ENCODE results near the gene HRH2.

Gene HRH2

DNA sequence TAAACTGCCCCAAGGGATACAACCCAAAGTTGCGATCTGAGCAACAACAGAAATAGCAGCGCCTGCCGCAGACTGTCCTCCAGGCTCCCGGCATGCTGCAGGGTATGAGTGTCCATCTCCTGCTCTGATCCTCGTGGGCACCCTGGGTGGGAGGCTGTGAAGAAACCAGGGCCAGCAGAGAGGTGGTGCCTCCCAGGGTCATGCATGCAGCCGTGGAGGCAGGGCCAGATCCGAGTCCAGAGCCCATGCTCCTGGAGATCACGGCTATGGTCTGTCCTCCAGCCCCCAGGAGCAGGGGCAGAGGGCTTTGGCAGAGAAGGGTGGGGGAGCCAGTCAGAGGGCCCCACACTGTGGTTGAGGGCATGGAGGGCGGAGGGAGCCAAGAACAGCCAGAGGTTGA lies 29.0 kb downstream of the HRH2 start:
- ChIA-PET CTCF (interaction anchor here (1.5 to 2.5 kb wide), 2 partner anchors 9 to 15 kb away, joined by 4 to 9 read pairs; no protein-coding TSS in a partner anchor), POLR2A (no interaction called here)
- no peak for DNase-seq (ENCODE audit: extremely low spot score)
- TF ChIP-seq, protein P1, sequence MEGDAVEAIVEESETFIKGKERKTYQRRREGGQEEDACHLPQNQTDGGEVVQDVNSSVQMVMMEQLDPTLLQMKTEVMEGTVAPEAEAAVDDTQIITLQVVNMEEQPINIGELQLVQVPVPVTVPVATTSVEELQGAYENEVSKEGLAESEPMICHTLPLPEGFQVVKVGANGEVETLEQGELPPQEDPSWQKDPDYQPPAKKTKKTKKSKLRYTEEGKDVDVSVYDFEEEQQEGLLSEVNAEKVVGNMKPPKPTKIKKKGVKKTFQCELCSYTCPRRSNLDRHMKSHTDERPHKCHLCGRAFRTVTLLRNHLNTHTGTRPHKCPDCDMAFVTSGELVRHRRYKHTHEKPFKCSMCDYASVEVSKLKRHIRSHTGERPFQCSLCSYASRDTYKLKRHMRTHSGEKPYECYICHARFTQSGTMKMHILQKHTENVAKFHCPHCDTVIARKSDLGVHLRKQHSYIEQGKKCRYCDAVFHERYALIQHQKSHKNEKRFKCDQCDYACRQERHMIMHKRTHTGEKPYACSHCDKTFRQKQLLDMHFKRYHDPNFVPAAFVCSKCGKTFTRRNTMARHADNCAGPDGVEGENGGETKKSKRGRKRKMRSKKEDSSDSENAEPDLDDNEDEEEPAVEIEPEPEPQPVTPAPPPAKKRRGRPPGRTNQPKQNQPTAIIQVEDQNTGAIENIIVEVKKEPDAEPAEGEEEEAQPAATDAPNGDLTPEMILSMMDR (IDR thresholded peaks at IDR 0.05; ENCODE audit: control extremely low read depth, extremely low read depth, low read depth, missing control alignments): no peak

DNA sequence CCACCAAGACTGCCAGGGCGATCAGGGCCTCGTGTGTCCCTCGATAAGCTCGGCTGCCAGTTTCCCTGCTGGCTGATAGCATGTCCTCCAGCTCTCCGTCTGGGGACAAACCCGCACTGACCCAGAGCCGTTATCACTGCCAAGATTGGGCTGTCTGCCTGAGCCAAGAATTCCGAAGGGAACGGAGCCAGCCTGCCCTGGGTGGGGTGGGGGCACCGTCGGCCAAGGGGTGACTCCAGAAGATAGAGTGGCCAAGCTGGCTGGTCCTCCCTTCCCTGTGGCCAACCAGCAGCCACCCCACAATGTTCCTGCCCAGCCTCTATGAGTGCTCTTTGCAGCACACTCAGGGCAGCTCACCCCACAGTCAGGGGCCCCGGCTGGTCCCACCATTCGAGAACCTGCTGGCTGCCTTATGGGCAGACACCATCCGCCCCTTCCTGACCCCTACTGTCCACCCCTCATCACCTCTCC lies 29.4 kb downstream of the HRH2 start:
- CTCF ChIA-PET: interaction anchor here (1.5 to 2.5 kb wide), 2 partner anchors 10 to 14 kb away, joined by 4 to 9 read pairs; no protein-coding TSS in a partner anchor
- DNase-seq (ENCODE audit: extremely low spot score): no peak
- POLR2A ChIA-PET: no interaction called here
- TF ChIP-seq, protein P1 (IDR thresholded peaks at IDR 0.05; ENCODE audit: control extremely low read depth, extremely low read depth, low read depth, missing control alignments): no peak

DNA sequence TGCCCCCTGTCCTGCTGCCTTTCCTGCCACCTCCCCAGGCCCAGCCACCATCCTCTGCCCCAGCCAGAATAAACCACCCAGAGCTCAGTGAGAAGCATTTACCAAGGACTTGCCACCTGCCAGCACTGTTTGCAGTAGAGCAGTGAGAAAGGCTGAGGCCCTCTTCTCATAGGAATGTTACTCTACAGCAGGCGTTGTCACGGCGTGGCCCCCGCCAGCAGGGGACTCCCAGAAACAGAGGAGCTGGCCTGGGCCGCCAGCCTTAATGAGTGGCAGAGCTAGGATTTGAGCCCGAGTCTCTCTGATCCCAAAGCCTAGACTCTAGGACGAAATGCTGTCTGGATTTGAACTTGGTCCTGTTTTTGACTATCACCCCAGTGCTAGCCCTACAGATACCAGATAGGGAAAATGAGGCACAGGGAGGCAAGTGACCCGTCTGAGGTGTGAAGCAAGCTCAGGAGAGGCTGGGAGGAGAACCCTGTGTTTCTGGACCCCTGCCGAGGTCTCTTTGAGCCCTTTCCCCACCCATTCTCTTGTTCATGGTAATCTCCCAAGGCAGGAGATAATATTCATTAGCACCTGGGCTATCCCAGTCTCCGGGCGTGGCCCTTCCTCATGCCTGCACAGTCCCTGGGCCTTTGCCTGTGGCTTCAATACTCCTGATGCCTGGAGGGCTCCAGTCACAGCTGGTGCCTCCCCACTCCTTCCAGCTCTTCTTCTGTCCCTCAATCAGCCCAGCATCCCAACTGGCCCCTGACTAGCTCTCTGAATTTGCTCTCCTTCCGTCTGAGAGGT lies 30.7 kb downstream of the HRH2 start:
- CTCF ChIA-PET: interaction anchor here (1.0 to 2.5 kb wide), 6 partner anchors 8 to 155 kb away, joined by 3 to 9 read pairs (median 6); no protein-coding TSS in a partner anchor
- POLR2A ChIA-PET: no interaction called here

DNA sequence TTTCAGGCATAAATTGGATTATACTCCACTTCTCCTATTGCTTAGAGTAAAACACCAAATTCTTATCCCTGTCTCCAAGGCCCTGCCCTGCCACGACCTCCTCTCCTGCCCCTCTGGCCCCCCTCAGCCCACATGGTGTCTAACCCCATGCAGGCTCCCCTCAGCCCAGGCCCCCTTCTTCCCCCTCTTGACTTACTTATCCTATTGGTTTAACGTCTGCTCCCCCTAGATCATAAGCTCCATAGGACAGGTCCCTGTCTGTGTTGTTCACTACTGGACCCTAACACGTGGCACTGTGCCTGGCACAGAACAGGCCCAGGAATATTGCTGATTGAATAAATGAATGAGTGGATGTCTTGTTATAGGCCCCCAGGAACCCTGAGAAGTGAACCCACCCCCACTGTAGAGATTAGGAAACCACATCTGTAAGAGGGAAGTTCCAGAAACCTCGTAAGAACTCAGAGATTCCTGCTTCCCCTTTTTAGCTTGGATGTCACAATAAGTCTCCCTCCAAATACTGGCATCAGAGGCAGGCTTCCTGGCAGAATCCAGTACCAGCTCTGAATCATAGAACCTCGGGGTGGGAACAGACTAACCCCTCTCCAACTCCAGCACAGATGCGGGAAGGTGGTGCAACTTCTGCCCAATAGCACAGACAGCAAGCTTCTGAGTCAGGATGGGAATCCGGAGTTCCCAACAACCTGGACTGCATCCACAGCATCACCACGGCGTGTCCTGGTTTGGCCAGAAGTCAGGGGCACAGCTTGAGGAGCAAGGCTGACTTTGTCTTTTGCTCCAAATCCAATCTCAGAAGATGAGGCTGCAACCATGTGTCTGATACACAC lies 31.5 kb downstream of the HRH2 start:
- no peak for DNase-seq (ENCODE audit: extremely low spot score)
- ChIA-PET POLR2A (no interaction called here), CTCF (interaction anchor here (1.1 to 2.5 kb wide), 5 partner anchors 9 to 156 kb away, joined by 3 to 9 read pairs (median 7); no protein-coding TSS in a partner anchor)
- TF ChIP-seq, protein P1 (IDR thresholded peaks at IDR 0.05; ENCODE audit: control extremely low read depth, extremely low read depth, low read depth, missing control alignments): no peak

More for the DNA sequence above, 30.7 kb downstream of the HRH2 start:
- TF ChIP-seq, protein P1 (IDR thresholded peaks at IDR 0.05; ENCODE audit: control extremely low read depth, extremely low read depth, low read depth, missing control alignments): no peak
- DNase-seq (ENCODE audit: extremely low spot score): no peak

DNA sequence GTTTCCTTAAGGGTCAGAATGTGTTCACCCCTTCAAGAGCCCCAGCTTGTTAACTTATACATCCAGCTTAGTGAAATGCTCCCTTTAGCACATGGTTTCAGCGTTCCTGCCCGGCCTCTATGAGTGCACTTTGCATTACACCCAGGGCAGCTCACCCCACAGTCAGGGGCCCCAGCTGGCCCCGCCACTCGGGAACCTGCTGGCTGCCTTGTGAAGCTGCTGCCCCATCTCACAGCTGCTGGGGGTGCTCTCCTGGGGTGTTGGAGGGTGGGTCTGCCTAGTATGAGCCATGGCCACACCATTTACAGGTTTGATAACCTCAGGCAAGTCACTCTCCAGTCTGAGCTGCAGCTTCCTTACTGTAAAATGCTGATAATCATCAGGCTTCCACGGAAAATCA lies 32.2 kb downstream of the HRH2 start:
- CTCF ChIA-PET: interaction anchor here (1.5 to 2.4 kb wide), 3 partner anchors 9 to 40 kb away, joined by 6 to 9 read pairs (median 7); no protein-coding TSS in a partner anchor

More for the DNA sequence above, 32.2 kb downstream of the HRH2 start:
- TF ChIP-seq, protein P1 (IDR thresholded peaks at IDR 0.05; ENCODE audit: control extremely low read depth, extremely low read depth, low read depth, missing control alignments): no peak
- POLR2A ChIA-PET: no interaction called here
- no peak for DNase-seq (ENCODE audit: extremely low spot score)

Measured in GM10248 (cell line).